ENCODE data around the gene CR2. TPM values are rescaled to one million over a fixed set of nuclear protein-coding genes. Genes with fewer than 3 reads are reported as not detected.

Gene CR2
- polyA plus RNA-seq, 1 donor from 2014 or later = not detected

DNA sequence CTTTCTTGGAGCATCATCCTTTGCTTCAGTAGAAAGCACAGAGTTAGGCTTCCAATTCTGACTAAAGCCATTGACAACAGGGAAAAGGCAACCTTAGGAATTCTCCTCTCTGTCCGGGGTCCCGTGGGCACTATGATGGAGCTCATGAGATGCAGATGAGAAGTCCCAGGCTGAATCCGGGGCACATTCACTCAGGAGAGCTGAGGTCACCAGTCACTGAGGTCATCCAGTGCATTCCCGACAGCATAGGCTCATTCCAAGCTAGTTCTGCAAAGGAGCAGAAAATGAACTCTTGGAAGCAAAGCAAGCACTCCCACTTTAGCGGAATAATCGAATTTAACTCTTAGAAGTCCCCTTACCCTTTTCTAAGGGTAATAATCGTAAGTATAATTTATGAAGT, 48.6 kb downstream of the CR2 start:
- Histone ChIP-seq H3K9ac (ENCODE audit: low read length) (no peak overlapping the region), H3K9me3 (ENCODE audit: low read length) (no peaks in the 10 kb centered on the region), H3K79me2 (replicated peaks; ENCODE audit: insufficient read depth, low read length) (no peaks in the 10 kb centered on the region), H3K36me3 (ENCODE audit: insufficient read depth, low read length) (no peaks in the 10 kb centered on the region), H4K20me1 (ENCODE audit: insufficient read depth) (no peaks in the 10 kb centered on the region), H3K4me3 (ENCODE audit: low read length) (no peak overlapping the region), H3F3A (ENCODE audit: insufficient read depth, low read length, poor library complexity, severe bottlenecking) (no peaks in the 10 kb centered on the region), H3K27ac (ENCODE audit: low read length) (no peak overlapping the region), H3K27me3 (ENCODE audit: insufficient read depth, low read depth, low read length) (peaks cover 13% of the 10 kb centered on the region), H3K9me2 (ENCODE audit: insufficient read depth, low read length) (no peaks in the 10 kb centered on the region), H3K4me2 (ENCODE audit: low read length) (no peak overlapping the region), H2AFZ (ENCODE audit: low read depth, low read length) (no peak overlapping the region)
- TF ChIP-seq POLR2AphosphoS5 (IDR thresholded peaks at IDR 0.05) (no peak), EZH2 (IDR thresholded peaks at IDR 0.05; ENCODE audit: borderline replicate concordance, insufficient read depth, low read length, poor library complexity, severe bottlenecking) (no peak), EP300 (conservative IDR thresholded peaks at IDR 0.05; ENCODE audit: poor library complexity, severe bottlenecking) (no peak), SMC3 (conservative IDR thresholded peaks at IDR 0.05; ENCODE audit: poor library complexity) (no peak), MXI1 (conservative IDR thresholded peaks at IDR 0.05; ENCODE audit: poor library complexity, severe bottlenecking) (no peak), RAD21 (conservative IDR thresholded peaks at IDR 0.05) (no peak), TAF1 (IDR thresholded peaks at IDR 0.05; ENCODE audit: low read depth) (no peak)
- TF ChIP-seq, protein P1, sequence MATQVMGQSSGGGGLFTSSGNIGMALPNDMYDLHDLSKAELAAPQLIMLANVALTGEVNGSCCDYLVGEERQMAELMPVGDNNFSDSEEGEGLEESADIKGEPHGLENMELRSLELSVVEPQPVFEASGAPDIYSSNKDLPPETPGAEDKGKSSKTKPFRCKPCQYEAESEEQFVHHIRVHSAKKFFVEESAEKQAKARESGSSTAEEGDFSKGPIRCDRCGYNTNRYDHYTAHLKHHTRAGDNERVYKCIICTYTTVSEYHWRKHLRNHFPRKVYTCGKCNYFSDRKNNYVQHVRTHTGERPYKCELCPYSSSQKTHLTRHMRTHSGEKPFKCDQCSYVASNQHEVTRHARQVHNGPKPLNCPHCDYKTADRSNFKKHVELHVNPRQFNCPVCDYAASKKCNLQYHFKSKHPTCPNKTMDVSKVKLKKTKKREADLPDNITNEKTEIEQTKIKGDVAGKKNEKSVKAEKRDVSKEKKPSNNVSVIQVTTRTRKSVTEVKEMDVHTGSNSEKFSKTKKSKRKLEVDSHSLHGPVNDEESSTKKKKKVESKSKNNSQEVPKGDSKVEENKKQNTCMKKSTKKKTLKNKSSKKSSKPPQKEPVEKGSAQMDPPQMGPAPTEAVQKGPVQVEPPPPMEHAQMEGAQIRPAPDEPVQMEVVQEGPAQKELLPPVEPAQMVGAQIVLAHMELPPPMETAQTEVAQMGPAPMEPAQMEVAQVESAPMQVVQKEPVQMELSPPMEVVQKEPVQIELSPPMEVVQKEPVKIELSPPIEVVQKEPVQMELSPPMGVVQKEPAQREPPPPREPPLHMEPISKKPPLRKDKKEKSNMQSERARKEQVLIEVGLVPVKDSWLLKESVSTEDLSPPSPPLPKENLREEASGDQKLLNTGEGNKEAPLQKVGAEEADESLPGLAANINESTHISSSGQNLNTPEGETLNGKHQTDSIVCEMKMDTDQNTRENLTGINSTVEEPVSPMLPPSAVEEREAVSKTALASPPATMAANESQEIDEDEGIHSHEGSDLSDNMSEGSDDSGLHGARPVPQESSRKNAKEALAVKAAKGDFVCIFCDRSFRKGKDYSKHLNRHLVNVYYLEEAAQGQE (IDR thresholded peaks at IDR 0.05; ENCODE audit: borderline replicate concordance) = no peak
- TF ChIP-seq, protein P2, sequence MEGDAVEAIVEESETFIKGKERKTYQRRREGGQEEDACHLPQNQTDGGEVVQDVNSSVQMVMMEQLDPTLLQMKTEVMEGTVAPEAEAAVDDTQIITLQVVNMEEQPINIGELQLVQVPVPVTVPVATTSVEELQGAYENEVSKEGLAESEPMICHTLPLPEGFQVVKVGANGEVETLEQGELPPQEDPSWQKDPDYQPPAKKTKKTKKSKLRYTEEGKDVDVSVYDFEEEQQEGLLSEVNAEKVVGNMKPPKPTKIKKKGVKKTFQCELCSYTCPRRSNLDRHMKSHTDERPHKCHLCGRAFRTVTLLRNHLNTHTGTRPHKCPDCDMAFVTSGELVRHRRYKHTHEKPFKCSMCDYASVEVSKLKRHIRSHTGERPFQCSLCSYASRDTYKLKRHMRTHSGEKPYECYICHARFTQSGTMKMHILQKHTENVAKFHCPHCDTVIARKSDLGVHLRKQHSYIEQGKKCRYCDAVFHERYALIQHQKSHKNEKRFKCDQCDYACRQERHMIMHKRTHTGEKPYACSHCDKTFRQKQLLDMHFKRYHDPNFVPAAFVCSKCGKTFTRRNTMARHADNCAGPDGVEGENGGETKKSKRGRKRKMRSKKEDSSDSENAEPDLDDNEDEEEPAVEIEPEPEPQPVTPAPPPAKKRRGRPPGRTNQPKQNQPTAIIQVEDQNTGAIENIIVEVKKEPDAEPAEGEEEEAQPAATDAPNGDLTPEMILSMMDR (IDR thresholded peaks at IDR 0.05; ENCODE audit: poor library complexity, severe bottlenecking) = no peak

DNA sequence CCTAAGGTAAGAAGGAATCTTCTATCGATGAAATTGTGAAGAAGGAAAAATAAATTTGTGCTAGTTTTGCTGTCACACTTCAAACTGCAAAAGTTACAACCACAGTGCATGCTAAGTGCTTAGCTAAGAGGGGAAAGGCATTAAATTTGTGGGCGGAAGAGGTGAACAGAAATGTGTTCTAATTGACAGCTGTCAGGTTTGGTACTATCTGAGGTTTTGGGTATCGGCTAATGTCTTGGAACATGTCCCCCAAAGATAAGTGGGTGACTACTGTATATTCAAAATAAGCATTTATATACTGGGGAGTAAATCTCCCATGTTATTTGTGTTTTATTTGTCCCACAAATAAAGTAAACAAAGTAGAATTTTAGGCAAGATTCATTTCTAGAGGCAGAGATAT, 49.8 kb downstream of the CR2 start:
- TF ChIP-seq TAF1 (IDR thresholded peaks at IDR 0.05; ENCODE audit: low read depth) (no peak), POLR2AphosphoS5 (IDR thresholded peaks at IDR 0.05) (no peak), RAD21 (conservative IDR thresholded peaks at IDR 0.05) (no peak), EZH2 (IDR thresholded peaks at IDR 0.05; ENCODE audit: borderline replicate concordance, insufficient read depth, low read length, poor library complexity, severe bottlenecking) (no peak), MXI1 (conservative IDR thresholded peaks at IDR 0.05; ENCODE audit: poor library complexity, severe bottlenecking) (no peak), EP300 (conservative IDR thresholded peaks at IDR 0.05; ENCODE audit: poor library complexity, severe bottlenecking) (no peak), SMC3 (conservative IDR thresholded peaks at IDR 0.05; ENCODE audit: poor library complexity) (no peak)
- TF ChIP-seq, protein P1 (IDR thresholded peaks at IDR 0.05; ENCODE audit: borderline replicate concordance) = no peak
- TF ChIP-seq, protein P2 (IDR thresholded peaks at IDR 0.05; ENCODE audit: poor library complexity, severe bottlenecking) = no peak
- no peaks in the 10 kb centered on the region for H4K20me1 ChIP-seq (ENCODE audit: insufficient read depth)

More for the DNA sequence above, 49.8 kb downstream of the CR2 start:
- Histone ChIP-seq H3K4me3 (ENCODE audit: low read length) (no peak overlapping the region), H2AFZ (ENCODE audit: low read depth, low read length) (no peak overlapping the region), H3K4me2 (ENCODE audit: low read length) (no peak overlapping the region), H3K9me3 (ENCODE audit: low read length) (no peaks in the 10 kb centered on the region), H3K9me2 (ENCODE audit: insufficient read depth, low read length) (no peaks in the 10 kb centered on the region), H3K79me2 (replicated peaks; ENCODE audit: insufficient read depth, low read length) (no peaks in the 10 kb centered on the region), H3K9ac (ENCODE audit: low read length) (no peak overlapping the region), H3K36me3 (ENCODE audit: insufficient read depth, low read length) (no peaks in the 10 kb centered on the region), H3K27me3 (ENCODE audit: insufficient read depth, low read depth, low read length) (peaks cover 1% of the 10 kb centered on the region), H3K27ac (ENCODE audit: low read length) (no peak overlapping the region), H3F3A (ENCODE audit: insufficient read depth, low read length, poor library complexity, severe bottlenecking) (no peaks in the 10 kb centered on the region)

Data from neural cell (in vitro differentiated cells).